Measurements from ENCODE around the gene ZNF195. TPM values are rescaled to one million over a fixed set of nuclear protein-coding genes. Genes with fewer than 3 reads are reported as not detected.

Gene ZNF195
- total RNA-seq, 6 experiments from 2014 or later = 6.9 to 10.1 (median 7.5) TPM

DNA sequence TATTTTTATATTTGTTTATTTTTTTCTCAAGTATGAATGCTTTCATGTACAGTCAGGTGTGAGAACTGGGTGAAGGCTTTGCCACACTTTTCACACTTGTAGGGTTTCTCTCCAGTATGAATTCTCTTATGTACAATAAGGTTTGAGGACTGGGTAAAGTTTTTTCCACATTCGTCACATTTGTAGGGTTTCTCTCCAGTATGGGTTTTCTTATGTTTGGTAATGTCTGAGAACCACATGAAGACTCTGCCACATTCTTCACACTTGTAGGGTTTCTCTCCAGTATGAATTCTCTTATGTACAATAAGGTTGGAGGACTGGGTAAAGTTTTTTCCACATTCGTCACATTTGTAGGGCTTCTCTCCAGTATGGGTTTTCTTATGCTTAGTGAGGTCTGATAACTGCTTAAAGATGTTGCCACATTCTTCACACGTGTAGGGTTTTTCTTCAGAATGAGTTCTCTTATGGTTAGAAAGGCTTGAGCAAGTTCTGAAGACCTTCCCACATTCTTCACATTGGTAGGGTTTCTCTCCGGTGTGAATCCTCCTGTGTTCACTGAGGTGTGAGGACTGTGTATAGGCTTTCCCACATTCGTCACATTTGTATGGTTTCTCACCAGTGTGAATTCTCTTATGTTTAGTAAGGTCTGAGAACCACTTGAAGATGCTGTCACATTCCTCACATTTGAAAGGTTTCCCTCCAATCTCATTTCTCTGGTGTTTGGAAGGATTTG is 19.7 kb downstream of the ZNF195 start:
- DNase-seq (no peak), ATAC-seq (no peak)
- intact Hi-C loops (cut with DNase I) = no loop called here
- H3K36me3 ChIP-seq = peaks cover 3 to 49% (median 23%) of the 10 kb centered on the region in 4 donors
- 95% methylated on average over 4 of the region's 5 CpGs for WGBS (ENCODE audit: insufficient coverage, low coverage, low lambda C conversion rate, missing lambda C conversion rate)
- H3K27ac ChIP-seq = no peak overlapping the region
- H3K27me3 ChIP-seq = no peaks in the 10 kb centered on the region
- H3K4me1 ChIP-seq = no peaks in the 10 kb centered on the region
- H3K4me3 ChIP-seq = no peak overlapping the region
- TF ChIP-seq, protein P1, sequence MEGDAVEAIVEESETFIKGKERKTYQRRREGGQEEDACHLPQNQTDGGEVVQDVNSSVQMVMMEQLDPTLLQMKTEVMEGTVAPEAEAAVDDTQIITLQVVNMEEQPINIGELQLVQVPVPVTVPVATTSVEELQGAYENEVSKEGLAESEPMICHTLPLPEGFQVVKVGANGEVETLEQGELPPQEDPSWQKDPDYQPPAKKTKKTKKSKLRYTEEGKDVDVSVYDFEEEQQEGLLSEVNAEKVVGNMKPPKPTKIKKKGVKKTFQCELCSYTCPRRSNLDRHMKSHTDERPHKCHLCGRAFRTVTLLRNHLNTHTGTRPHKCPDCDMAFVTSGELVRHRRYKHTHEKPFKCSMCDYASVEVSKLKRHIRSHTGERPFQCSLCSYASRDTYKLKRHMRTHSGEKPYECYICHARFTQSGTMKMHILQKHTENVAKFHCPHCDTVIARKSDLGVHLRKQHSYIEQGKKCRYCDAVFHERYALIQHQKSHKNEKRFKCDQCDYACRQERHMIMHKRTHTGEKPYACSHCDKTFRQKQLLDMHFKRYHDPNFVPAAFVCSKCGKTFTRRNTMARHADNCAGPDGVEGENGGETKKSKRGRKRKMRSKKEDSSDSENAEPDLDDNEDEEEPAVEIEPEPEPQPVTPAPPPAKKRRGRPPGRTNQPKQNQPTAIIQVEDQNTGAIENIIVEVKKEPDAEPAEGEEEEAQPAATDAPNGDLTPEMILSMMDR (IDR thresholded peaks at IDR 0.05) = no peak
- no peak for TF ChIP-seq POLR2A (IDR thresholded peaks at IDR 0.05)
- peaks cover 0 to 58% (median 29%) of the 10 kb centered on the region in 4 donors for H3K9me3 ChIP-seq

DNA sequence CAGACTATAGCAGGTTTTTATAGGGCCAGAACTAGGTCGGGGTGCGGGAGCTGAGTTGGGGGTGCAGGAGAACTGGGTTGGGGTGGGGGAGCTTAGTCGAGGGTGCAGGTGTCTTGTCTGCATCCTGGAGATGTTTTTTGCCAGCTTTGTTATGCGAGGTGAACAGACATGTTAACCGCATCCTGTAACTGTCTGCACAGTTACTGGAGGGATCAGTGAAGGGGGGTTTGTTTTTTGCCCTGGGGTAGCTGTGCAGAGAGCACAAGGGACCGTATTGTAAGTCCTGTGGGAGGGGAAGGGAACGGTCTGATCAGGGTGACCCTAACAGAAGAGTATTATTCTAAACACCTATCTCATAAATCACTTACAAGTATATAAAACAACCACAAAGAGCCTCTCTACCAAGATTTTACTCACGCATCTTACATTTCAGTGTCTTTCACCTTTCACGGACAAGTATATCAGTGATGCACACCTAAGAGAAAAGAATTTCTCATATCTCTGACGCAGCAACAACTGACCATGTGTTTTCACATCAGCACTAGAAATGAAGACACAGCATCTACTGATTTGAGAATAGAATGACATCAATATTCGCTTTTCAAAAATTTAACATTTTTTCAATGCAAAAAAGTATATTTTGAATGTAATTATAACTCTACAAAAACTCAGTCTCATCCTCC is 20.8 kb downstream of the ZNF195 start:
- no peak overlapping the region for H3K27ac ChIP-seq
- ATAC-seq = no peak
- no peak for DNase-seq
- TF ChIP-seq POLR2A (IDR thresholded peaks at IDR 0.05) = no peak
- TF ChIP-seq, protein P1 (IDR thresholded peaks at IDR 0.05) = no peak
- 83% methylated on average over 8 of the region's 11 CpGs for WGBS (ENCODE audit: insufficient coverage, low coverage, low lambda C conversion rate, missing lambda C conversion rate)
- H3K27me3 ChIP-seq = no peaks in the 10 kb centered on the region
- H3K4me3 ChIP-seq = no peak overlapping the region
- intact Hi-C loops (cut with DNase I) = no loop called here
- H3K9me3 ChIP-seq = peaks cover 0 to 58% (median 26%) of the 10 kb centered on the region in 4 donors
- no peaks in the 10 kb centered on the region for H3K4me1 ChIP-seq
- peaks cover 3 to 39% (median 23%) of the 10 kb centered on the region in 4 donors for H3K36me3 ChIP-seq

DNA sequence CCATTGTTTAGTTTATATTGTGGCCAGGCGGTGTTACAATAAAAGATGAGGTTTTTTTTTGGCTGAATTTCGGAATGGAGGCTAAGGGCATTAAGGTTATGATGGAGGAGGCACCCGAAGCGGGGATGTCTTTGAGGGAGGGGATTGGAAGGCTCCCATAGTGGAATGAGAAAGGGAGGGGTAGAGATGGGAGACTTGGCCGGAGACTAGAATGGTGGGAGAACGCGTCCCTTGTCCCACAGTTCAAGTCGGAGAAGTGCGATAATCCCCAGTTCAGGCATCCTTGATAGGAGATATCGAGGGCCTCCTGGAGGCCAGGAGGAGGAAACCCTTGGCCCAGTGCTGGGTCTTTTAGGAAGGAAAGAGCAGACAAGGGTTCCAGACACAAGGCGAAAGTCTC is 21.6 kb downstream of the ZNF195 start:
- WGBS (ENCODE audit: insufficient coverage, low coverage, low lambda C conversion rate, missing lambda C conversion rate) = 91% methylated on average over 7 of the region's 11 CpGs
- Histone ChIP-seq H3K27ac (no peak overlapping the region), H3K36me3 (peaks cover 3 to 32% (median 20%) of the 10 kb centered on the region in 4 donors), H3K27me3 (no peaks in the 10 kb centered on the region), H3K4me1 (no peaks in the 10 kb centered on the region), H3K9me3 (peaks cover 0 to 51% (median 23%) of the 10 kb centered on the region in 4 donors), H3K4me3 (no peak overlapping the region)
- ATAC-seq (no peak), DNase-seq (no peak)
- intact Hi-C loops (cut with DNase I) = no loop called here
- TF ChIP-seq, protein P1 (IDR thresholded peaks at IDR 0.05) = no peak
- TF ChIP-seq POLR2A (IDR thresholded peaks at IDR 0.05) = no peak

DNA sequence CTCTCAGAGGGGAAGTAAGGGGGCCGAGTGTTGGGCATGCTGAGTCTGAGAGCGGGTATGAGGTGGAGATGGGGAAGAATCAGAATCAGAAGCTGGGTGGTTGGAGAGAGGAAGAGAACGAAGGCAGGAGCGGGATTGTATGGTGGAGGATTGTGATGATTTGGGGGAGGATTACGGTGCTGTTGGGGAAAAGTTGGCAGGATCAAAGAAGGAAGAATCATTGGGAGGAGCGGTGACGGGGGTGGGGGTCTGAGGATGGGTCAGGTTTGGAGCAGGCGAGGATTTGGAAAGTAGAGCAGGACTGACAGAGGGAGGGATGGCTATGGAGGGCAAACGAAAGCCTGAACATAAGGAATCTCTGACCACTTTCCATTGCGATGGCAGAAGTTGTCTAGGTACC is 22.1 kb downstream of the ZNF195 start:
- intact Hi-C loops (cut with DNase I) = no loop called here
- no peak for DNase-seq
- WGBS (ENCODE audit: insufficient coverage, low coverage, low lambda C conversion rate, missing lambda C conversion rate) = 95% methylated on average over 9 of the region's 10 CpGs
- H3K9me3 ChIP-seq = peaks cover 0 to 47% (median 20%) of the 10 kb centered on the region in 4 donors
- H3K27me3 ChIP-seq = no peaks in the 10 kb centered on the region
- ATAC-seq = no peak
- peaks cover 3 to 28% (median 18%) of the 10 kb centered on the region in 4 donors for H3K36me3 ChIP-seq
- H3K4me3 ChIP-seq = no peak overlapping the region
- H3K4me1 ChIP-seq = no peaks in the 10 kb centered on the region
- TF ChIP-seq POLR2A (IDR thresholded peaks at IDR 0.05) = no peak
- TF ChIP-seq, protein P1 (IDR thresholded peaks at IDR 0.05) = no peak
- no peak overlapping the region for H3K27ac ChIP-seq

All from right lobe of liver (tissue), 6 donors.